Thyroid gland (tissue), 4 donors: ENCODE measurements around the gene OR8H1.

Experiments
- CTCF ChIP-seq, 6 experiments: fragments of 200-600 bp in 3 of 6; fragments of 450-650 bp in 3 of 6; sonication (generic) in 3 of 6; IDR thresholded peaks; one replicate each; pipeline ENCODE4 v1.5.1; 2016 to 2019; ENCODE audit warnings: antibody characterized with exemption in 6 of 6, mild to moderate bottlenecking in 2 of 6, inconsistent platforms in 1 of 6, moderate library complexity in 1 of 6
- POLR2A ChIP-seq, 2 donors: fragments of 450-650 bp; IDR thresholded peaks; one replicate each; pipeline ENCODE4 v1.6.1; 2017; ENCODE audit warnings: antibody characterized with exemption in 2 of 2, mild to moderate bottlenecking in 2 of 2, moderate library complexity in 1 of 2

GRCh38 chr11:56292154-56292553, at the start of gene OR8H1:
- TF ChIP-seq CTCF (IDR thresholded peaks at IDR 0.05) (no peak), POLR2A (IDR thresholded peaks at IDR 0.05) (no peak)
